GM12874 (cell line): ENCODE measurements around the gene PPARA.

Source experiments
- TF ChIP-seq, protein P1 (sequence below): IDR thresholded peaks from 2 replicates; pipeline ENCODE4 v1.5.1; 2011; ENCODE audit warnings: low read depth, mild to moderate bottlenecking, control low read depth, low read length, moderate library complexity; ENCODE audit not compliant: insufficient read depth

PPARA gene

GRCh38 chr22:46138058-46138797, 12.1 kb upstream of the PPARA start:
- TF ChIP-seq, protein P1, sequence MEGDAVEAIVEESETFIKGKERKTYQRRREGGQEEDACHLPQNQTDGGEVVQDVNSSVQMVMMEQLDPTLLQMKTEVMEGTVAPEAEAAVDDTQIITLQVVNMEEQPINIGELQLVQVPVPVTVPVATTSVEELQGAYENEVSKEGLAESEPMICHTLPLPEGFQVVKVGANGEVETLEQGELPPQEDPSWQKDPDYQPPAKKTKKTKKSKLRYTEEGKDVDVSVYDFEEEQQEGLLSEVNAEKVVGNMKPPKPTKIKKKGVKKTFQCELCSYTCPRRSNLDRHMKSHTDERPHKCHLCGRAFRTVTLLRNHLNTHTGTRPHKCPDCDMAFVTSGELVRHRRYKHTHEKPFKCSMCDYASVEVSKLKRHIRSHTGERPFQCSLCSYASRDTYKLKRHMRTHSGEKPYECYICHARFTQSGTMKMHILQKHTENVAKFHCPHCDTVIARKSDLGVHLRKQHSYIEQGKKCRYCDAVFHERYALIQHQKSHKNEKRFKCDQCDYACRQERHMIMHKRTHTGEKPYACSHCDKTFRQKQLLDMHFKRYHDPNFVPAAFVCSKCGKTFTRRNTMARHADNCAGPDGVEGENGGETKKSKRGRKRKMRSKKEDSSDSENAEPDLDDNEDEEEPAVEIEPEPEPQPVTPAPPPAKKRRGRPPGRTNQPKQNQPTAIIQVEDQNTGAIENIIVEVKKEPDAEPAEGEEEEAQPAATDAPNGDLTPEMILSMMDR: no peak

DNA sequence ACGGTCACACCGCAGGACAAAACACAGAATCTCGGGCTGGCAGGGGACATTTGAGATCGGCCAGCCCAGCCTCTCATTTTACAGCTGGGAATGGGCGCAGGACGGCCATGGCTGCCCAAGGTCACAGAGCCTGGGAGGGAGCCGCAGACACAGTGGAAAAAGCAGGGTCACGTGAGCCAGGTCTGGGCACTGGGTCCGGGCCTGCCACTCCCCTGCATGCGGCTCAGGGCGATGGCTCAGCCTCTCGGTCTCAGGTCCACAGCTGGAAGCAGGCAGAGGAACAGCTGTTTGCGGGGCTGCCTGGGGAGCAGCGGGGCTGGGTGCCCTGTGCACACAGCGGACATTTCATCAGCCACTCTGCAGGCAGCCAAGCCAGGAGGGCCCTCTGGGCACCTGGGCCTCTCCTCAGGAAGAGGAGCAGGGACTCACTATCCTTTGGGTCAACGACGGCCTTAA, 10.4 kb upstream of the PPARA start:
- TF ChIP-seq, protein P1: no peak

DNA sequence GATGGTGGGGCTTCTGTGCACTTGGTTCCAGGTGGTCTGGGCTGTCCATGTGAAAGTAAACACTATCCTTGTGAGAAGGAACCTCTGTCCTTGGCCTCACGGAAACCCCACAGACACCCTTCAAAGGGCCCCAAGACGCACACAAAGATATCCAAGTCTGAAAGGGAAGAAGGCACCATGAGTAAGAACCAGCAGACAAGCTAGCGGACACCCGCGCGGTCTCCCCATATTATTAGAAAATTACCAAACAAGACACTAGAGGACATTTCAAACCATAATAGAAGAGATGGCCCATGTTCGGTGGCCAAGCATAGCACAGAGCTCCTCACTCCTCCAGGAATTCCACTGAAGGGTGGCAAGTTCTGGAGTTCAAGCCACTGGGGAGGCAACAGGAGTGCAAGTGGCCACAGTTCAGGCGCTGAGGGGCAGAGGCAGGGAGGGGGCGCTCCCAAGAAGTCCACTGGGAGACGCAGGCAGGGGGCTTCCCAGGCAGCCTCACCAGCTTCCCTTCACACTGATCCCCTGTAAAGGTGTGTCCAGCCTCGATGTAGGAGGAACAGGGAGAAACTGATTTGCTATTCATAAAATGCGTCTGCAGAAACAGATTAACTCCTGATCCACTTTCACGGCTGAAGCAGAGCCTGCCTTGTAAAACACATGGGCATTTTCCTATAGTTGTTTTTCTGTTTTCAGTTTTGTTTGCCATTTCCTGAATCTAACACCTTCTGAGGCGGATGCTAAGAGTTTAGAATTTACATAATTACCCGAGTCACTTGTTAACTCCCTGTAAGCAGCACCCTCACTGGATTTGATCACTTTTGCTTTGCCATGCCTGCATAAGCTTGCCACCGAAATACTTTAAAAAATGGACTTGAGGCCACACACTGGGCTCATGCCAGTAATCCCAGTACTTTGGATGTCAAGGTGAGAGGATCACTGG, 9.1 kb upstream of the PPARA start:
- TF ChIP-seq, protein P1: no peak

GRCh38 chr22:46142548-46143490, 7.5 kb upstream of the PPARA start:
- TF ChIP-seq, protein P1: no peak

- TF ChIP-seq, protein P1: no peak
Observed at GRCh38 chr22:46143491-46144147, 6.7 kb upstream of the PPARA start.

DNA sequence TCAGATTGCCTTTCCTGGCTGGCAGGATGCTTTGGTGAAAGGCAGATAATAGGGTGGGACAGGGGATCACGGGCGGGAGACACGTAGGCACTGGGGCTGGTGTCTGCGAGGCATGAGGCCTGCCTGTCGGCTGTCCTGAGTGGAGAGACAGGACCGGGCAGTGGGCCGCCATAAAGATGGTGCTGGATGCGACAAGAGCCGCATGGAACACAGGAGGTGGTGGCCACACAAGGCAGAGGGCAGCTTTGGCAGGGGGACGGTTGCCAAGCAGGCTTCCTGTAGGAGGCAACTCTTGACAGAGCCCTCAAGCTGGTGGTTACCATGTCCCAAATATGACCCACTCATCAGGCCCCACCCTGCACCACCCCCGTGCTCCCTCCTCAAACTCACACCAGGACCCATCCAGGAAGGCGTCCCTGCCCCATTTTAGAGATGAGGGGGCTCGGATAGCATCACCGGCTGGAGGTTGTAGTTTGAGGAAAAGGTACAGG, 4.9 kb upstream of the PPARA start:
- TF ChIP-seq, protein P1: no peak
